RWPE2 (cell line): ENCODE measurements around the gene PPP2R5C.

Source experiments
- ATAC-seq: fragments of 200-7000 bp; cut with Tn5 transposase; 3 replicates; pipeline ENCODE4 v1.9.1; 2021; ENCODE audit warnings: low read depth
- DNase-seq: peaks from one replicate; pipeline ENCODE4 v3.0.0-alpha.2; 2020; ENCODE audit warnings: low spot score
- H3K27ac ChIP-seq: fragments of 450-650 bp; 2 replicates; pipeline ENCODE4 v1.5.1; 2017; ENCODE audit warnings: mild to moderate bottlenecking; ENCODE audit not compliant: poor library complexity, severe bottlenecking
- H3K27me3 ChIP-seq: fragments of 250-450 bp; sonication (Bioruptor Pico); 2 replicates; pipeline ENCODE4 v1.5.1; 2021; ENCODE audit warnings: mild to moderate bottlenecking, moderate library complexity; ENCODE audit not compliant: insufficient read depth, poor library complexity, severe bottlenecking
- H3K36me3 ChIP-seq: fragments of 250-450 bp; sonication (Bioruptor Pico); 2 replicates; pipeline ENCODE4 v1.5.1; 2020; ENCODE audit warnings: low read depth, mild to moderate bottlenecking, moderate library complexity
- H3K4me1 ChIP-seq: fragments of 250-450 bp; sonication (Bioruptor Pico); 2 replicates; pipeline ENCODE4 v1.5.1; 2021; ENCODE audit warnings: mild to moderate bottlenecking, moderate library complexity; ENCODE audit not compliant: insufficient read depth, poor library complexity, severe bottlenecking
- H3K4me3 ChIP-seq: fragments of 250-450 bp; sonication (Bioruptor Pico); 2 replicates; pipeline ENCODE4 v1.5.1; 2021; ENCODE audit warnings: mild to moderate bottlenecking, moderate library complexity; ENCODE audit not compliant: severe bottlenecking
- H3K9me3 ChIP-seq: fragments of 250-450 bp; sonication (Bioruptor Pico); 2 replicates; pipeline ENCODE4 v1.5.1; 2021; ENCODE audit warnings: mild to moderate bottlenecking, moderate library complexity; ENCODE audit not compliant: severe bottlenecking
- CTCF ChIP-seq: fragments of 450-650 bp; IDR thresholded peaks from one replicate; pipeline ENCODE4 v1.5.1; 2017; ENCODE audit warnings: mild to moderate bottlenecking, moderate library complexity; ENCODE audit not compliant: poor library complexity, severe bottlenecking

Gene PPP2R5C

GRCh38 chr14:101894365-101895081, 133.0 kb downstream of the PPP2R5C start:
- no peaks in the 10 kb centered on the region for H3K4me1 ChIP-seq
- H3K9me3 ChIP-seq = no peaks in the 10 kb centered on the region
- H3K36me3 ChIP-seq = peaks cover 79% of the 10 kb centered on the region
- no peak overlapping the region for H3K4me3 ChIP-seq
- no peak for DNase-seq
- TF ChIP-seq CTCF = no peak
- ATAC-seq = no peak
- H3K27ac ChIP-seq = no peak overlapping the region
- H3K27me3 ChIP-seq = no peaks in the 10 kb centered on the region

GRCh38 chr14:101895256-101895655, 133.7 kb downstream of the PPP2R5C start:
- DNase-seq = no peak

GRCh38 chr14:101897326-101897725, 135.8 kb downstream of the PPP2R5C start:
- TF ChIP-seq CTCF = no peak
- Histone ChIP-seq H3K27me3 (no peaks in the 10 kb centered on the region), H3K4me3 (no peak overlapping the region), H3K36me3 (peaks cover 97% of the 10 kb centered on the region), H3K4me1 (no peaks in the 10 kb centered on the region), H3K27ac (no peak overlapping the region), H3K9me3 (no peaks in the 10 kb centered on the region)
- DNase-seq (no peak), ATAC-seq (no peak)

More at GRCh38 chr14:101895256-101895655, 133.7 kb downstream of the PPP2R5C start:
- Histone ChIP-seq H3K4me3 (no peak overlapping the region), H3K36me3 (peaks cover 82% of the 10 kb centered on the region), H3K4me1 (no peaks in the 10 kb centered on the region), H3K27me3 (no peaks in the 10 kb centered on the region), H3K9me3 (no peaks in the 10 kb centered on the region), H3K27ac (no peak overlapping the region)
- no peak for TF ChIP-seq CTCF
- ATAC-seq = no peak

GRCh38 chr14:101898416-101898815, 136.9 kb downstream of the PPP2R5C start:
- no peak for TF ChIP-seq CTCF

GRCh38 chr14:101899263-101899662, 137.8 kb downstream of the PPP2R5C start:
- Histone ChIP-seq H3K4me1 (no peaks in the 10 kb centered on the region), H3K4me3 (no peak overlapping the region), H3K27ac (no peak overlapping the region), H3K27me3 (no peaks in the 10 kb centered on the region), H3K9me3 (no peaks in the 10 kb centered on the region), H3K36me3 (peaks cover 92% of the 10 kb centered on the region)
- TF ChIP-seq CTCF = no peak
- DNase-seq = no peak
- no peak for ATAC-seq

More at GRCh38 chr14:101898416-101898815, 136.9 kb downstream of the PPP2R5C start:
- H3K4me1 ChIP-seq = no peaks in the 10 kb centered on the region
- no peak overlapping the region for H3K27ac ChIP-seq
- H3K4me3 ChIP-seq = no peak overlapping the region
- ATAC-seq (no peak), DNase-seq (no peak)
- H3K9me3 ChIP-seq = no peaks in the 10 kb centered on the region
- peaks cover 94% of the 10 kb centered on the region for H3K36me3 ChIP-seq
- no peaks in the 10 kb centered on the region for H3K27me3 ChIP-seq
